ENCODE data around the gene PCBD1.

The PCBD1 gene

GRCh38 chr10:70847659-70848360, 40.6 kb downstream of the PCBD1 start:
- no peak for DNase-seq (ENCODE audit: insufficient read length, low spot score)
- FAIRE-seq, result no peak
- TF ChIP-seq, protein P1, sequence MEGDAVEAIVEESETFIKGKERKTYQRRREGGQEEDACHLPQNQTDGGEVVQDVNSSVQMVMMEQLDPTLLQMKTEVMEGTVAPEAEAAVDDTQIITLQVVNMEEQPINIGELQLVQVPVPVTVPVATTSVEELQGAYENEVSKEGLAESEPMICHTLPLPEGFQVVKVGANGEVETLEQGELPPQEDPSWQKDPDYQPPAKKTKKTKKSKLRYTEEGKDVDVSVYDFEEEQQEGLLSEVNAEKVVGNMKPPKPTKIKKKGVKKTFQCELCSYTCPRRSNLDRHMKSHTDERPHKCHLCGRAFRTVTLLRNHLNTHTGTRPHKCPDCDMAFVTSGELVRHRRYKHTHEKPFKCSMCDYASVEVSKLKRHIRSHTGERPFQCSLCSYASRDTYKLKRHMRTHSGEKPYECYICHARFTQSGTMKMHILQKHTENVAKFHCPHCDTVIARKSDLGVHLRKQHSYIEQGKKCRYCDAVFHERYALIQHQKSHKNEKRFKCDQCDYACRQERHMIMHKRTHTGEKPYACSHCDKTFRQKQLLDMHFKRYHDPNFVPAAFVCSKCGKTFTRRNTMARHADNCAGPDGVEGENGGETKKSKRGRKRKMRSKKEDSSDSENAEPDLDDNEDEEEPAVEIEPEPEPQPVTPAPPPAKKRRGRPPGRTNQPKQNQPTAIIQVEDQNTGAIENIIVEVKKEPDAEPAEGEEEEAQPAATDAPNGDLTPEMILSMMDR (IDR thresholded peaks at IDR 0.05; ENCODE audit: insufficient read depth, missing control alignments), result no peak

GRCh38 chr10:70846795-70847194, 41.6 kb downstream of the PCBD1 start:
- TF ChIP-seq, protein P1 (IDR thresholded peaks at IDR 0.05; ENCODE audit: insufficient read depth, missing control alignments), result no peak
- FAIRE-seq (no peak), DNase-seq (ENCODE audit: insufficient read length, low spot score) (no peak)

DNA sequence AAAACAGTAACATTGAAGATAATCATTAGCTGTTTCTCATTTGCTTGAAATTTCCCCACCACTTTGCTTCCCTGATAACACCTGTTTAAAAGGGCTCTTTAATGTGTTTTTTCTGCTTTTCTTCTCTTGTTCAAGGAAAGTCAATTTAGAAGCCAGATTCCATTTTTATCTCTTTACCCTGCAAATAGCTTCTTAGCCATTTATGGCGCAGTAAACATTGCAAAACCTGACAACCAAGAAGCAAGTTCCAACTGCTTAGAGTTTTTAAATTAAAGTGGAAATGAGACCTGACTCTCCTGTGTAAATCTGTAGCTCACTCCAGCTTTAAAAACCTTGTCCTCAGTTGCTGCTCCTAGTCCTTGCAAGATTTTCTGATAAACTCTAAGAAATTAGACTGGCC, 42.5 kb downstream of the PCBD1 start:
- TF ChIP-seq, protein P1 (IDR thresholded peaks at IDR 0.05; ENCODE audit: insufficient read depth, missing control alignments), result no peak
- DNase-seq (ENCODE audit: insufficient read length, low spot score) (no peak), FAIRE-seq (no peak)

- TF ChIP-seq, protein P1 (IDR thresholded peaks at IDR 0.05; ENCODE audit: insufficient read depth, missing control alignments), result no peak
- DNase-seq (ENCODE audit: insufficient read length, low spot score), result no peak
- FAIRE-seq, result no peak
Measured at GRCh38 chr10:70845256-70845655, 43.1 kb downstream of the PCBD1 start.

DNA sequence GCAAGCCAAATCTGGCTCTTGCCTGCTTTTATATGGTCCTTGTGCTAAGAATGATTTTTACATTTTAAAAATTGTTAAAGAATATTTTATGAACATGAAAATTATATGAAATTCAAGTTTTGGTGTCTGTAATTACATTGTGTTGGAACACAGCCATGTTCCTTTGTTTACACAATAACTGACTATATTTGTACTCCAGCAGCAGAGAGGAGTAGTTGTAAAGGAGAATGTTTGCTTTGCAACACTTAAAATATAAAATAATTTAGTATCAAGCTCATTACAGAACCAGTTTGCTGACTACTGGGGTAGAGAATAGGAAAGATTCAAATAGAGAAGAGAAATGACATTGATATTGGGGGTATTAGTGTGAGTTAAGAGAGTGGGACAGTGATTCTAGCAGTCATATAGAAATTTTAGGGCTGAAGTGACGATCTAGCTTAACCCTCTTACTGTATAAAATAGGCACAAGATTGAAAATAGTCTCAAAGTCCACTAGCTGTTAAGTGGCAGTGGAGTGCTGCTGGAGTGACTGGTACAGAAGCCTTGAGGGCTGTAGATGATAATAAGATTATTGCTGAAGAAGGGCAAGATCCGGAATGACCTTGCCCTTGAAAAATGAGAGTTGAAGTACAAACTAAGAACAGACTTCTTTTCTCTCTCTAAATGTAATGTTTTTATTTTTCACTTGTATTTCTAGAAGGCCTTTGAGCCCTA, 44.4 kb downstream of the PCBD1 start:
- DNase-seq (ENCODE audit: insufficient read length, low spot score) (no peak), FAIRE-seq (no peak)
- TF ChIP-seq, protein P1 (IDR thresholded peaks at IDR 0.05; ENCODE audit: insufficient read depth, missing control alignments), result no peak

GRCh38 chr10:70843333-70843732, 45.0 kb downstream of the PCBD1 start:
- DNase-seq (ENCODE audit: insufficient read length, low spot score), result no peak
- TF ChIP-seq, protein P1 (IDR thresholded peaks at IDR 0.05; ENCODE audit: insufficient read depth, missing control alignments), result no peak
- FAIRE-seq, result no peak

DNA sequence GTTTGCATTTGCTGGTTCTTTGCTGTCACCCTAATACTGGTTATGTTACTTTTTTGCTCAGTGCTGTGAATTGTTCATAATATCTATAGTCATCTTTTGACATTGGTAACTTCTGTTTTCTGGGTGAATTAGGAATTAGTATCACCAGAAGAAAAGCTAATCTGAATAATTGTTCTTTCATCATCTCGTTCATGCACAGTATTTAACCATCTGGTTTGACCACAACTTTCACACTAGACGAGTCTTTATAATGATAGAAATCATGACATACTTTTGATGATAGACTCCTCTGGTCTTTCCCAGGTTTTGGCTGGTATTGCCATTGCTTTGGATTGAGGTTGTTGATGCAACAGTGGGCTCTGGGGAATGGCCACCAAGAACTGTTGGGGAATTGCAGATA, 47.5 kb downstream of the PCBD1 start:
- TF ChIP-seq, protein P1 (IDR thresholded peaks at IDR 0.05; ENCODE audit: insufficient read depth, missing control alignments), result no peak
- DNase-seq (ENCODE audit: insufficient read length, low spot score) (no peak), FAIRE-seq (no peak)

Measured in D721Med (cell line).